ENCODE results near the gene PROX2.

PROX2 gene

GRCh38 chr14:74841230-74842207 lies 34.4 kb downstream of the PROX2 start:
- DNase-seq: no peak

DNA sequence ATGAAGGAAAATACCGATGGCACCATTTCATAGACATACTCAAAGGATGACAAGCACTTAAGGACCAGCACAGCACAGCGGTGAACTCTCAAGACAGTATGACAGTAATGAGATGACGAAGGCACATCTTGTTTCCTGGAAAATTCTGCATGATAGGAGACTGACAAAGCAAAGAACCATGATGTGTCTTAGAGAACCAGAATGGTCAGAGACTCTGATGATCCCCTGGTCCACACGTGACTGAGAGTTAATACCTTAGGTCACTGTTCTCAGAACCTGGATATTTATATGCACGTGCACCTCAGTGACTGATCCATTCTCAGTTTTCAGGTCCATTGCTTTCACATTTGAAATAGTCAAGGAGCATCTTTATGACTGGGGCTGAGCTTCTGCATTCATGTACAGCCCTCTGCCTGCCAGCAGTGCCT lies 35.3 kb downstream of the PROX2 start:
- DNase-seq: no peak

- no peak for DNase-seq
Measured at GRCh38 chr14:74838166-74838565, 37.8 kb downstream of the PROX2 start.

DNA sequence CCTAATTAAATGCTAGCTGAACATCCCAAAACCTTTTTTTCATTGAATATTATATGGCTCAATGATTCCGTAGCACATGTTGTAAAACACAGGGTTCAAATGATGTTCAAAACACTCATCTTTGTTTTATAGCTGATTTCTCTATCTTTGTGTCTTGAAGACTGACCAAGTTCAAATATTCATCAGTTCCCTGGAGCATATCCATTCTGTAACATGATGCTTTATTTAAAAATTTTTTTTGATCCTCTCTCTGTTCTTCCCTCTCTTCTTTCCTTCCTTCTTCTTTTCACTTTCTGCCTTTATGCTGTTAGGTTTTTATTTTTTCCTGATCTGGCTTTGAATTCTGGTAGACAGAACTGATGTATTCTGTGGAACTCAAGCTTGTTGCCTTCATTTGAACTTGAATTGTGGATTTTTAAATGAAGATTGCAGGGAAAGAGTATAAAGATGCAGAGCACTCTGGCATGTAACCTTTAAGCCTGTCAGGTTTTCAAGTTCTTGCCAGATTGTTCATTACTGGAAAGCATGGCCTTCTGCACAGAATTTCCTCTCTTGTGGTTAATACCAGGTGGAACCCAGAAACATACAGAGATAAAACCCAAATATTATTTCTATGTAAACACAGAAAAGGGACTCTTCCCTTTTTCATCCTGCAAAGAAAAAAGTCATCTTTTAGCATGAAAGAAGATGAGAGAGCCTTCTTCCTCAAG lies 39.5 kb downstream of the PROX2 start:
- no peak for DNase-seq

DNA sequence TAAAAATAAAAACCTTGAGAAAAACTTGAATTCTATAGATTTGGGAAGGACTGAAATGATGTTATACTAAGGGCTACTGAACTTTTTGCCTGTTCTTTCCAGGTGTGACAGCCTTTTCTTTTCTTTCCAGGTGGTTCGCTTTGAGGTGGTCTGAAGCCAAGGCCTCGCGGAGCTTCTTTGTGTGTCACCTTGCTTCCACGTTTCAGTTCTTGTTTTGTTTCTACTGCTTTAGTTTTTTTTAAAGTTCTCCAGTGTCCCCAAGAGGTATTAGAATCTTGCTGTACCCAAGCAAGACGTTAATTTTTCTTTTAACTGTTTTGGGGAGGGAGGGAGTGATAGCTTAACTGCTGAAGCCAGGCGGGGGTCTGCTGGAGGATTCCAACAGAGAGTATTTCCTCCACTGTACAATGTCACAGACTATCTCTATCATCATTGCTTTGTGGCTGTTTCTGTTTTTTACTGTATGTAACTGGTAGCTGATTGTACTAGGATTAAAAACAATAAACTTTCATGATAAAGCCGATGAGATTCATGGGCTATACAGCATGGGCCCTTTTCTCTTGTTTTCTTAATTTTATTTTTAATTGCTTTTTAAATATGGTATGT lies 40.2 kb downstream of the PROX2 start:
- no peak for DNase-seq

- no peak for DNase-seq
Measured at GRCh38 chr14:74834692-74835392, 41.1 kb downstream of the PROX2 start.

DNA sequence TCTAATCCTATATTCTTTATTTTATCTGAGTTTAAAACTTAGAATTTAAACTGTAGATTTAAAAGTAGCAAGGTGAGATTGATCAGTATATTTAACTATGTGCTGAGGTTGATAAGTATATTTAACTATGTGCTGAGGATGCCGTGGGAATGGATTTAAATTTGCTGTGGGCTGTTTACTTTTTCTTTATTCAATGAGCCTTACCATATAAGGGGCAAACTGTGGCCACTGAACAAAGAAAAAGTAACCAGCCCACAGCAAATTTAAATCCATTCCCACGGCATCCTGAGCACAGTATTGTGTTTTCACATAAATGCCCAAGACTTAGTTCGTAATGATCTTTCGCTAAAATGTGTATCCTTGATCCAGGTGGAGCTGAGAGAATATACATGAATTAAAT lies 43.1 kb downstream of the PROX2 start:
- no peak for DNase-seq

GRCh38 chr14:74829251-74829650 lies 46.7 kb downstream of the PROX2 start:
- no peak for DNase-seq

DNA sequence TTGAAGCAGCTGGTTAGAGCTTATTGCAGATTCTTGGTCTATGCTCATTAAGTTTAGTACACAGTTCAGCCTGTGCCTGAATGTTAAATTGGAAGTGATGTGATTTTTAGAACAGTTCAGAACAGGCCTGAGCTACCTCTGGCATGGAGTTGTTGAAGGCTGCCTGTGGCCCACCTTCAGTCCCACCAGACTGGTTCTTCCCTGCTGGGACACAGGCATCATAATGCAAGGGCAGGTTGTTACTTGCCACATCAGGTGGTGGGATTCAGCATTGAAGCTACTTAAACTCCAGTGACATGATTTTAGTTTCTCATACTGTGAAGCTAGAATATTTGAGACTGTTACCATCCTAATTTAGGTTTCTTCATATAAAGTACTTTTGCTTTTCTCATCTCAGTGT lies 49.4 kb downstream of the PROX2 start:
- no peak for DNase-seq

Measured in NCI-H146 (cell line).